ENCODE data around the gene MIF. TPM values are rescaled to one million over a fixed set of nuclear protein-coding genes. Genes with fewer than 3 reads are reported as not detected.

Gene MIF
- total RNA-seq, 2 donors from 2014 or later = 152 to 157 TPM

GRCh38 chr22:23891726-23892125 lies 2.5 kb upstream of the MIF start:
- ATAC-seq (ENCODE audit: insufficient number of reproducible peaks, low FRiP score, low read depth) = no peak
- H3K36me3 ChIP-seq = peaks cover 3% of the 10 kb centered on the region
- H3K27ac ChIP-seq = no peak overlapping the region
- no peak for TF ChIP-seq CTCF (IDR thresholded peaks at IDR 0.05)
- peaks cover 9 to 42% of the 10 kb centered on the region in 2 donors for H3K4me1 ChIP-seq (ENCODE audit: control insufficient read depth in 1 of 2, low read depth in 2 of 2)
- no peaks in the 10 kb centered on the region for H3K27me3 ChIP-seq (replicated peaks; ENCODE audit: insufficient read depth)
- H3K4me3 ChIP-seq = no peak overlapping the region
- no peak for DNase-seq (ENCODE audit: low spot score)
- no peaks in the 10 kb centered on the region for H3K9me3 ChIP-seq

GRCh38 chr22:23892130-23892529 lies 2.1 kb upstream of the MIF start:
- DNase-seq (ENCODE audit: low spot score) (no peak), ATAC-seq (ENCODE audit: insufficient number of reproducible peaks, low FRiP score, low read depth) (no peak)
- H3K36me3 ChIP-seq = peaks cover 3% of the 10 kb centered on the region
- no peaks in the 10 kb centered on the region for H3K27me3 ChIP-seq (replicated peaks; ENCODE audit: insufficient read depth)
- H3K27ac ChIP-seq = no peak overlapping the region
- H3K9me3 ChIP-seq = no peaks in the 10 kb centered on the region
- H3K4me1 ChIP-seq (ENCODE audit: control insufficient read depth in 1 of 2, low read depth in 2 of 2) = peaks cover 9 to 42% of the 10 kb centered on the region in 2 donors
- no peak for TF ChIP-seq CTCF (IDR thresholded peaks at IDR 0.05)
- no peak overlapping the region for H3K4me3 ChIP-seq

GRCh38 chr22:23892706-23893105 lies 1.5 kb upstream of the MIF start:
- H3K27me3 ChIP-seq (replicated peaks; ENCODE audit: insufficient read depth) = no peaks in the 10 kb centered on the region
- H3K36me3 ChIP-seq = peaks cover 3% of the 10 kb centered on the region
- no peaks in the 10 kb centered on the region for H3K9me3 ChIP-seq
- TF ChIP-seq CTCF (IDR thresholded peaks at IDR 0.05) = no peak
- no peak for DNase-seq (ENCODE audit: low spot score)
- no peak for ATAC-seq (ENCODE audit: insufficient number of reproducible peaks, low FRiP score, low read depth)
- no peak overlapping the region for H3K4me3 ChIP-seq
- peaks cover 9 to 41% of the 10 kb centered on the region in 2 donors for H3K4me1 ChIP-seq (ENCODE audit: control insufficient read depth in 1 of 2, low read depth in 2 of 2)
- no peak overlapping the region for H3K27ac ChIP-seq

- Histone ChIP-seq H3K27me3 (replicated peaks; ENCODE audit: insufficient read depth) (no peaks in the 10 kb centered on the region), H3K36me3 (peaks cover 3% of the 10 kb centered on the region), H3K27ac (peak overlapping the region; percentile 93 to 96), H3K4me1 (ENCODE audit: control insufficient read depth in 1 of 2, low read depth in 2 of 2) (peaks cover 9 to 35% of the 10 kb centered on the region in 2 donors), H3K9me3 (no peaks in the 10 kb centered on the region), H3K4me3 (peak overlapping the region; percentile 94)
- TF ChIP-seq CTCF (IDR thresholded peaks at IDR 0.05) = no peak
- DNase-seq (ENCODE audit: low spot score) (no peak), ATAC-seq (ENCODE audit: insufficient number of reproducible peaks, low FRiP score, low read depth) (no peak)
Measured at GRCh38 chr22:23893121-23893944, 850 bp upstream of the MIF start.

- TF ChIP-seq CTCF (IDR thresholded peaks at IDR 0.05) = no peak
- Histone ChIP-seq H3K9me3 (no peaks in the 10 kb centered on the region), H3K27ac (peak overlapping the region; percentile 93 to 96), H3K4me3 (peak overlapping the region; percentile 94), H3K27me3 (replicated peaks; ENCODE audit: insufficient read depth) (no peaks in the 10 kb centered on the region), H3K36me3 (peaks cover 3% of the 10 kb centered on the region), H3K4me1 (ENCODE audit: control insufficient read depth in 1 of 2, low read depth in 2 of 2) (peaks cover 6 to 19% of the 10 kb centered on the region in 2 donors)
- peak; percentile 31 for DNase-seq (ENCODE audit: low spot score)
- ATAC-seq (ENCODE audit: insufficient number of reproducible peaks, low FRiP score, low read depth) = peak; percentile 24
Measured at GRCh38 chr22:23894710-23895598, 771 bp downstream of the MIF start.
